GM12874 (cell line): Measurements from ENCODE around the gene SCEL.

Experiments used
- TF ChIP-seq, protein P1 (sequence below): IDR thresholded peaks from 2 replicates; pipeline ENCODE4 v1.5.1; 2011; ENCODE audit warnings: low read depth, mild to moderate bottlenecking, control low read depth, low read length, moderate library complexity; ENCODE audit not compliant: insufficient read depth

Gene SCEL

GRCh38 chr13:77521595-77522367, 13.7 kb upstream of the SCEL start:
- TF ChIP-seq, protein P1, sequence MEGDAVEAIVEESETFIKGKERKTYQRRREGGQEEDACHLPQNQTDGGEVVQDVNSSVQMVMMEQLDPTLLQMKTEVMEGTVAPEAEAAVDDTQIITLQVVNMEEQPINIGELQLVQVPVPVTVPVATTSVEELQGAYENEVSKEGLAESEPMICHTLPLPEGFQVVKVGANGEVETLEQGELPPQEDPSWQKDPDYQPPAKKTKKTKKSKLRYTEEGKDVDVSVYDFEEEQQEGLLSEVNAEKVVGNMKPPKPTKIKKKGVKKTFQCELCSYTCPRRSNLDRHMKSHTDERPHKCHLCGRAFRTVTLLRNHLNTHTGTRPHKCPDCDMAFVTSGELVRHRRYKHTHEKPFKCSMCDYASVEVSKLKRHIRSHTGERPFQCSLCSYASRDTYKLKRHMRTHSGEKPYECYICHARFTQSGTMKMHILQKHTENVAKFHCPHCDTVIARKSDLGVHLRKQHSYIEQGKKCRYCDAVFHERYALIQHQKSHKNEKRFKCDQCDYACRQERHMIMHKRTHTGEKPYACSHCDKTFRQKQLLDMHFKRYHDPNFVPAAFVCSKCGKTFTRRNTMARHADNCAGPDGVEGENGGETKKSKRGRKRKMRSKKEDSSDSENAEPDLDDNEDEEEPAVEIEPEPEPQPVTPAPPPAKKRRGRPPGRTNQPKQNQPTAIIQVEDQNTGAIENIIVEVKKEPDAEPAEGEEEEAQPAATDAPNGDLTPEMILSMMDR = no peak

DNA sequence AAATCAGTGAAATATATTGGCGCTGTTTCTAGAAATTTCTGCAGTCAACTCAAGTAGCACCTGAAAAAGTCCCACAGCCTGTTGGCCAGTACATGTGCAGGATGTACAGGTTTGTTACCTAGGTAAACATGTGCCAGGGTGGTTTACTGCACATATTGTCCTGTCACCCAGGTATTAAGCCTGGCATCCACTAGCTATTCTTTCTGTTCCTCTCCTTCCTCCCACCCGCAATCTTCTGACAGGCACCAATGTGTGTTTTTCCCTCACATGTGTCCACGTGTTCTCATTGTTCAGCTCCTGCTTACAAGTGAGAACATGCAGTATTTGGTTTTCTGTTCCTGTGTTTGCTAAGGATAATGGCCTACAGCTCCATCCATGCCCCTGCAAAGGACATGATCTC, 13.1 kb upstream of the SCEL start:
- TF ChIP-seq, protein P1 = no peak

DNA sequence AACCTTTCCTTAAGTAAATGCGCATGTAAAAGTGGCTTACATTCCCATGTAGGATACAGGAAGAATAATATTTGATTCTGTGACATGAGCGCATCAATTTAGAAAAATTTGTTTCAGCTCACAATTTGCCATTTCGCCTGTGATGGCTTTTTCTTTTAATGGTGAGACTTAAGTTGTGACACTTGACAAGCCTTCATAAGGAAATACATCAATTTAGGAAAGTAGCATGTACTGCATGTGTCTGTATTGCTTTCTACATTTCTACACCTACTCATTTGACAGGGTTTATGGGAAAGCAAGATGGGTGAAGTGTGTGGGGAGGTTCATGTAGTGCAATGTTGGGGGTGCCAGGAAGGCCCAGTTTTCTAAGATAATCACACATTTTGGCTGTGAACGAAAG, 12.1 kb upstream of the SCEL start:
- TF ChIP-seq, protein P1 = no peak

- TF ChIP-seq, protein P1 = no peak
These were observed 11.4 kb upstream of the SCEL start for GRCh38 chr13:77523834-77524728.

DNA sequence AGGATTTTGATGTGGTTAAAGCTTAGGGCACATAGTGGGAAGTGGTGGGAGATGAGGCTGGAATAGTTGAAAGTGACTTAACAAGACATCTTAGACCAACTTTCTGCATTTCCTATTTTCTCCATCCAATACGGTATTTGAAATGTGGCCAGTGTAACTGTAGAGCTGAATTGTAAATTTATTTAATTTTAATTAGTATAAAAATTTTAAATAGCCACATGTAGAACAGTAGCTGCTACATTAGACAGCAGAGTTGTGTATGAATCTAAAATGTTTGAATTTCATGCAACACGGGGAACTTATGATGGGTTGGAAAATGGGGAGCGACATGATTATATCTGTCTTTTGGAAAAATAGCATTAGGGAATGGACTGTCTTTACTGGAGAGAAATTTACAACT, 7.1 kb upstream of the SCEL start:
- TF ChIP-seq, protein P1 = no peak

GRCh38 chr13:77528834-77529500, 6.5 kb upstream of the SCEL start:
- TF ChIP-seq, protein P1 = no peak

GRCh38 chr13:77529501-77529840, 6.0 kb upstream of the SCEL start:
- TF ChIP-seq, protein P1 = no peak
